Endothelial cell of umbilical vein (primary cell): ENCODE data around the gene TUBD1. TPM values are rescaled to one million over a fixed set of nuclear protein-coding genes. Genes with fewer than 3 reads are reported as not detected.

ENCODE experiments used
- BruUV-seq: library from RNA; stranded (reverse); fragments of 400-500 nt; replicated peaks from 2 replicates; lab custom pipeline; 2021; lab: Mats Ljungman, UMichigan
- CTCF ChIA-PET: fragments of 300-600, 350-600 bp; sonication (Branson Sonifier 250); formaldehyde crosslinking; loops from one replicate; lab custom pipeline; 2021; ENCODE audit warnings: antibody characterized with exemption, inconsistent platforms; lab: Charles Lee
- POLR2A ChIA-PET: fragments of 300-600, 350-600 bp; sonication (Branson Sonifier 250); formaldehyde crosslinking; loops from one replicate; lab custom pipeline; 2021; ENCODE audit warnings: antibody characterized with exemption, inconsistent platforms; lab: Charles Lee
- DNase-seq: peaks from one replicate; pipeline ENCODE4 v3.0.0-alpha.2; 2011; ENCODE audit warnings: low read depth, low spot score
- FAIRE-seq: peaks from 2 replicates; lab custom pipeline; 2011; peaks lifted over from hg19 to GRCh38; lab: Jason Lieb, UNC
- H2AFZ ChIP-seq: 2 replicates; pipeline ENCODE4 v1.6.0; 2012; ENCODE audit warnings: low read depth, low read length, control low read depth, inconsistent platforms
- H3K27ac ChIP-seq: 2 replicates; pipeline ENCODE4 v1.5.1; 2011; ENCODE audit warnings: low read depth, mild to moderate bottlenecking, control low read depth, low read length, moderate library complexity; ENCODE audit not compliant: insufficient read depth
- H3K27me3 ChIP-seq, 2 experiments: 2 replicates each; pipeline versions ENCODE4 v1.6.0 to v1.6.1; 2011; ENCODE audit warnings: low read length in 2 of 2, mixed read lengths in 1 of 2; ENCODE audit not compliant: control insufficient read depth in 2 of 2, insufficient read depth in 2 of 2
- H3K36me3 ChIP-seq, 2 experiments: 2 replicates in 1 of 2; 3 replicates in 1 of 2; pipeline ENCODE4 v1.5.1; 2011; ENCODE audit warnings: low read length in 2 of 2, mild to moderate bottlenecking in 1 of 2, moderate library complexity in 1 of 2; ENCODE audit not compliant: control insufficient read depth in 2 of 2, insufficient read depth in 2 of 2; ENCODE audit errors: extremely low read depth in 1 of 2
- H3K4me1 ChIP-seq: 3 replicates; pipeline ENCODE4 v1.5.1; 2011; ENCODE audit warnings: mild to moderate bottlenecking, low read length; ENCODE audit not compliant: control insufficient read depth, insufficient read depth; ENCODE audit errors: extremely low read depth
- H3K4me2 ChIP-seq: 2 replicates; pipeline ENCODE4 v1.6.1; 2011; ENCODE audit warnings: low read length, control low read depth, mixed read lengths; ENCODE audit not compliant: insufficient read depth
- H3K4me3 ChIP-seq, 3 experiments: fragments of 200-600 bp in 1 of 3; sonication (generic), shearing (Covaris generic) in 1 of 3; replicated peaks in 1 of 3; 2 replicates each; pipeline ENCODE4 v1.5.1; 2011 to 2016; ENCODE audit warnings: control low read depth in 3 of 3, low read length in 3 of 3, mild to moderate bottlenecking in 2 of 3, inconsistent platforms in 1 of 3, low read depth in 1 of 3, moderate library complexity in 1 of 3; ENCODE audit not compliant: insufficient read depth in 1 of 3
- H3K79me2 ChIP-seq: 2 replicates; pipeline ENCODE4 v1.6.0; 2012; ENCODE audit warnings: low read length, inconsistent platforms; ENCODE audit not compliant: control insufficient read depth, insufficient read depth
- H3K9ac ChIP-seq: replicated peaks from 2 replicates; pipeline ENCODE3; 2011; ENCODE audit warnings: low read length, control low read depth; ENCODE audit not compliant: insufficient read depth; ENCODE audit errors: extremely low read depth
- H3K9me1 ChIP-seq: replicated peaks from 3 replicates; pipeline ENCODE4 v1.6.0; 2011; ENCODE audit warnings: mild to moderate bottlenecking, low read length; ENCODE audit not compliant: control insufficient read depth, insufficient read depth; ENCODE audit errors: extremely low read depth
- H3K9me3 ChIP-seq: replicated peaks from 2 replicates; pipeline ENCODE4 v1.5.1; 2012; ENCODE audit warnings: low read length, inconsistent platforms; ENCODE audit not compliant: control insufficient read depth, insufficient read depth
- H4K20me1 ChIP-seq: replicated peaks from 2 replicates; pipeline ENCODE3; 2011; ENCODE audit warnings: mild to moderate bottlenecking, low read length; ENCODE audit not compliant: control insufficient read depth, insufficient read depth; ENCODE audit errors: extremely low read depth
- CTCF ChIP-seq, 2 donors: IDR thresholded peaks; 1 replicate in 1 of 2; 2 replicates in 1 of 2; pipeline ENCODE4 v1.5.1; 2011; ENCODE audit warnings: low read length in 2 of 2, mild to moderate bottlenecking in 2 of 2, moderate library complexity in 2 of 2, control low read depth in 1 of 2, inconsistent platforms in 1 of 2, low read depth in 1 of 2; ENCODE audit not compliant: insufficient read depth in 1 of 2; ENCODE audit errors: extremely low read depth in 1 of 2
- EZH2 ChIP-seq: IDR thresholded peaks from 2 replicates; pipeline ENCODE4 v1.6.1; 2012; ENCODE audit warnings: borderline replicate concordance, low read depth, mild to moderate bottlenecking, moderate library complexity, low read length, inconsistent platforms; ENCODE audit not compliant: severe bottlenecking
- FOS ChIP-seq: IDR thresholded peaks from 2 replicates; pipeline ENCODE4 v1.6.1; 2011; ENCODE audit warnings: mild to moderate bottlenecking, low read length, moderate library complexity, borderline replicate concordance; ENCODE audit not compliant: insufficient read depth
- GATA2 ChIP-seq: IDR thresholded peaks from 2 replicates; pipeline ENCODE4 v1.7.0; 2011; ENCODE audit warnings: low read depth, mild to moderate bottlenecking, moderate library complexity, mixed read lengths, low read length; ENCODE audit not compliant: insufficient read length, insufficient read depth
- JUN ChIP-seq: IDR thresholded peaks from 2 replicates; pipeline ENCODE4 v1.6.1; 2011; ENCODE audit warnings: borderline replicate concordance, low read depth; ENCODE audit not compliant: insufficient read length, insufficient read depth
- MAX ChIP-seq: IDR thresholded peaks from 2 replicates; pipeline ENCODE4 v1.6.1; 2011; ENCODE audit not compliant: insufficient read depth, insufficient read length
- MYC ChIP-seq: IDR thresholded peaks from one replicate; pipeline ENCODE4 v1.6.1; 2011; ENCODE audit warnings: mild to moderate bottlenecking, low read depth, low read length
- POLR2A ChIP-seq: IDR thresholded peaks from 2 replicates; pipeline ENCODE4 v1.6.1; 2012; ENCODE audit warnings: low read depth, mild to moderate bottlenecking, control low read depth, low read length
- POLR2AphosphoS5 ChIP-seq: IDR thresholded peaks from 2 replicates; pipeline ENCODE4 v1.6.1; 2012; ENCODE audit warnings: low read depth, mild to moderate bottlenecking, control low read depth, low read length, moderate library complexity; ENCODE audit not compliant: insufficient read depth
- dilution Hi-C: fragments of 300-500 bp; cut with MboI; formaldehyde crosslinking; loops from one replicate; pipeline ENCODE4 v1.15.0; 2019; ENCODE audit warnings: low sequenced_read_pairs; ENCODE audit not compliant: extremely low pct_ligation_motif_present
- intact Hi-C: fragments of 100-400 bp; cut with micrococcal nuclease; formaldehyde crosslinking; loops from one replicate; pipeline ENCODE4 v1.10.0; 2022
- polyA plus RNA-seq, 4 experiments: library from polyadenylated mRNA; depleted of rRNA in 3 of 4; stranded (reverse) in 3 of 4; unstranded in 1 of 4; fragments of >200 nt; gene quantifications; 2 replicates each; pipeline versions ENCODE4 v1.2.1 to v1.2.3, GENCODE V29; 2011 to 2012; ENCODE audit warnings: missing spikeins in 1 of 4
- total RNA-seq: library from RNA; stranded (reverse); gene quantifications from 2 replicates; pipeline ENCODE4 v1.2.3, GENCODE V29; 2021

The TUBD1 gene
- total and polyA plus RNA-seq, 2 donors (not counting 3 experiments of a cell fraction or from before 2014, with no cell fraction given), result 4.9 to 11.3 TPM

GRCh38 chr17:59907467-59907866 is 14.7 kb upstream of the TUBD1 start:
- peaks cover 32% of the 10 kb centered on the region for H3K79me2 ChIP-seq
- intact Hi-C loops, result no loop called here
- ChIA-PET CTCF (no interaction called here), POLR2A (no interaction called here)
- H3K27ac ChIP-seq, result no peak overlapping the region
- H3K4me3 ChIP-seq, result no peak overlapping the region
- TF ChIP-seq MYC (no peak), FOS (no peak), JUN (no peak), CTCF (IDR thresholded peaks at IDR 0.05; ENCODE audit: extremely low read depth in 1 of 2, insufficient read depth in 1 of 2, low read depth in 1 of 2, low read length in 2 of 2) (no peak), MAX (no peak), EZH2 (no peak), POLR2AphosphoS5 (no peak), GATA2 (no peak), POLR2A (no peak)
- dilution Hi-C loops, result no loop called here
- no peak for FAIRE-seq
- H3K36me3 ChIP-seq, result no peaks in the 10 kb centered on the region
- no peaks in the 10 kb centered on the region for H3K9me3 ChIP-seq
- H3K9me1 ChIP-seq, result no peaks in the 10 kb centered on the region
- no peak overlapping the region for H3K9ac ChIP-seq
- H3K4me2 ChIP-seq, result no peak overlapping the region
- no peak for DNase-seq
- H2AFZ ChIP-seq, result no peak overlapping the region
- H4K20me1 ChIP-seq, result no peaks in the 10 kb centered on the region
- BruUV-seq, result no TSS peak
- no peaks in the 10 kb centered on the region for H3K4me1 ChIP-seq
- H3K27me3 ChIP-seq, result no peaks in the 10 kb centered on the region
